OCI-LY7 (cell line): ENCODE data around the gene BAIAP2L1. TPM values are rescaled to one million over a fixed set of nuclear protein-coding genes. Genes with fewer than 3 reads are reported as not detected.

Experiments used
- BruUV-seq: library from RNA; stranded (reverse); fragments of 400-500 nt; replicated peaks from 2 replicates; lab custom pipeline; 2021; lab: Mats Ljungman, UMichigan
- CTCF ChIA-PET: fragments of 300-600 bp; sonication (Branson Sonifier 250); formaldehyde crosslinking; loops from one replicate; lab custom pipeline; 2022; ENCODE audit warnings: antibody characterized with exemption; ENCODE audit not compliant: unreplicated experiment; lab: Charles Lee
- POLR2A ChIA-PET: fragments of 300-600 bp; sonication (Branson Sonifier 250); formaldehyde crosslinking; loops from one replicate; lab custom pipeline; 2022; ENCODE audit warnings: antibody characterized with exemption; lab: Charles Lee
- DNase-seq: peaks from one replicate; pipeline ENCODE4 v3.0.0-alpha.2; 2015; ENCODE audit warnings: low spot score
- H2AFZ ChIP-seq: fragments of 200-600 bp; sonication (generic), shearing (Covaris generic); 2 replicates; pipeline ENCODE4 v1.6.1; 2014; ENCODE audit warnings: mild to moderate bottlenecking, antibody characterized with exemption, low read length, moderate library complexity
- H3K27ac ChIP-seq: fragments of 200-600 bp; sonication (generic); 2 replicates; pipeline ENCODE4 v1.5.1; 2014; ENCODE audit warnings: mixed run types, low read depth, mild to moderate bottlenecking, moderate library complexity, low read length, inconsistent platforms; ENCODE audit not compliant: poor library complexity, severe bottlenecking
- H3K36me3 ChIP-seq: fragments of 200-600 bp; sonication (generic); 2 replicates; pipeline ENCODE4 v1.6.1; 2014; ENCODE audit warnings: mild to moderate bottlenecking, antibody characterized with exemption, low read length, moderate library complexity, mixed read lengths; ENCODE audit not compliant: insufficient read depth
- H3K4me1 ChIP-seq: fragments of 200-600 bp; sonication (generic); 2 replicates; pipeline ENCODE4 v1.5.1; 2014; ENCODE audit warnings: mild to moderate bottlenecking, low read length; ENCODE audit not compliant: insufficient read depth, poor library complexity, severe bottlenecking
- H3K4me2 ChIP-seq: fragments of 200-600 bp; sonication (generic); 2 replicates; pipeline ENCODE4 v1.6.1; 2014; ENCODE audit warnings: mild to moderate bottlenecking, low read length
- H3K4me3 ChIP-seq: fragments of 200-600 bp; sonication (generic); 2 replicates; pipeline ENCODE4 v1.5.1; 2014; ENCODE audit warnings: mild to moderate bottlenecking, low read depth, low read length; ENCODE audit not compliant: poor library complexity, severe bottlenecking
- H3K79me2 ChIP-seq: fragments of 200-600 bp; sonication (generic); 2 replicates; pipeline ENCODE4 v1.6.1; 2016; ENCODE audit warnings: low read depth, mild to moderate bottlenecking, low read length, moderate library complexity, mixed read lengths; ENCODE audit not compliant: insufficient read depth
- H3K9me2 ChIP-seq: fragments of 200-600 bp; sonication (generic); 2 replicates; pipeline ENCODE4 v1.6.1; 2016; ENCODE audit warnings: mild to moderate bottlenecking, low read length, mixed read lengths; ENCODE audit not compliant: insufficient read depth
- H3K9me3 ChIP-seq: fragments of 200-600 bp; sonication (generic); 2 replicates; pipeline ENCODE4 v1.6.1; 2014; ENCODE audit warnings: mild to moderate bottlenecking, mixed run types, low read length, mixed read lengths
- H4K20me1 ChIP-seq: fragments of 200-600 bp; sonication (generic); 2 replicates; pipeline ENCODE4 v1.6.1; 2014; ENCODE audit warnings: mild to moderate bottlenecking, antibody characterized with exemption, low read length, moderate library complexity, mixed read lengths; ENCODE audit not compliant: insufficient read depth
- EZH2phosphoT487 ChIP-seq: fragments of 200-600 bp; sonication (generic); IDR thresholded peaks from 2 replicates; pipeline ENCODE4 v1.6.1; 2018; ENCODE audit warnings: low read depth, borderline replicate concordance, mild to moderate bottlenecking, mixed run types, antibody characterized with exemption, low read length, moderate library complexity, mixed read lengths
- intact Hi-C: fragments of 100-400 bp; cut with micrococcal nuclease; formaldehyde crosslinking; loops from one replicate; pipeline ENCODE4 v1.10.0; 2022; ENCODE audit not compliant: unreplicated experiment
- total RNA-seq, 2 experiments: library from RNA; depleted of rRNA in 1 of 2; stranded (reverse); fragments of >200 nt in 1 of 2; shearing (Covaris generic) in 1 of 2; gene quantifications; 2 replicates each; pipeline ENCODE4 v1.2.3, GENCODE V29; 2014 to 2022
- TF ChIP-seq, protein P1 (sequence below): fragments of 200-600 bp; sonication (generic); conservative IDR thresholded peaks from 2 replicates; pipeline ENCODE4 v1.5.1; 2014; ENCODE audit warnings: mild to moderate bottlenecking, antibody characterized with exemption, low read length, moderate library complexity, mixed read lengths

The BAIAP2L1 gene
- total RNA-seq, 2 experiments from 2014 or later: not detected

DNA sequence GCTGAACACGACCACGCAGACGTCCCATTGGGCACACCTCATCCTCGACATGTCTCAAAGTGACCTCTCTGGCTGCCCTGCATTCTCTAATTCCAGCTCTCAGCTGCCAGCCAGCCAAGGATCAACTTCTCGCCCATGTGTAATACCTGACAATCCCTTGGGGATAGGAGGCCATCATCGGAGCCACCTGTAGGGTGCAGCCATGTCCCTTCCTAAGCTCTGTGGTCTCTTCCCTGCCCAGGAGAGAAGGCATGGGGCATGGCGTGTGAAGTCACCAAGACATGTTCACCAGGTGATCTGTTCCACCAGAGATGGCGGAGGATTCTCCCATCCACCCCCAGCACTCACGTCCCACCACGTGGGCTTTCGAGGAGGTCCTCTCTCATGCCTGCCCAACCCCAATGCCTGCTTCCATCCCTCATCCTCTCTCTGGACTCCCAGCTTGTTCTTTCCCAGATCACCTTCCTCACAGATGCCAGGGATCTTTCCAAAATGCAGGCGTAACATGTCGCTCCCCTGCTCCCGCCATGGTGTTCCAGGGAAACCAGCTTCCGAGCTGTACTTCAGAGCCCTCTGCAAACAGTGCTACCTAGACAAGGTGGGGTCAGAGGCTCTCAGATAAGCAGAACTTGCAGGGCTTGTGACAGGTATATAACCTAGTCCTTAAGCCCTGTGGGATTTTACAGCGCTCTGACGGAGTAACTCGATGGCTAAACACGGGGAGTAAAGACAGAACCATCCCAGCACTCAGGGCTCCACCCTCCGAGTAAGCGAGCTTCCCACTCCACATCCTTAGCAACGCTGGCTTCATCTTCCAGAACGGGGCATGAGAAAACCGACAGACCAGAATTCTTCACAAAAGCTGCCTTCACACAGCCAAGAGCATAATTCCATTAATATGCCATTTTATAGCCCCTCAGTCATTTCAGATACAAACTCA, 78.3 kb downstream of the BAIAP2L1 start:
- no peak overlapping the region for H3K27ac ChIP-seq
- H3K79me2 ChIP-seq: no peaks in the 10 kb centered on the region
- no peaks in the 10 kb centered on the region for H3K9me2 ChIP-seq
- no peak for DNase-seq
- no peaks in the 10 kb centered on the region for H4K20me1 ChIP-seq
- H3K4me1 ChIP-seq: no peaks in the 10 kb centered on the region
- intact Hi-C loops: no loop called here
- POLR2A ChIA-PET: no interaction called here
- TF ChIP-seq, protein P1, sequence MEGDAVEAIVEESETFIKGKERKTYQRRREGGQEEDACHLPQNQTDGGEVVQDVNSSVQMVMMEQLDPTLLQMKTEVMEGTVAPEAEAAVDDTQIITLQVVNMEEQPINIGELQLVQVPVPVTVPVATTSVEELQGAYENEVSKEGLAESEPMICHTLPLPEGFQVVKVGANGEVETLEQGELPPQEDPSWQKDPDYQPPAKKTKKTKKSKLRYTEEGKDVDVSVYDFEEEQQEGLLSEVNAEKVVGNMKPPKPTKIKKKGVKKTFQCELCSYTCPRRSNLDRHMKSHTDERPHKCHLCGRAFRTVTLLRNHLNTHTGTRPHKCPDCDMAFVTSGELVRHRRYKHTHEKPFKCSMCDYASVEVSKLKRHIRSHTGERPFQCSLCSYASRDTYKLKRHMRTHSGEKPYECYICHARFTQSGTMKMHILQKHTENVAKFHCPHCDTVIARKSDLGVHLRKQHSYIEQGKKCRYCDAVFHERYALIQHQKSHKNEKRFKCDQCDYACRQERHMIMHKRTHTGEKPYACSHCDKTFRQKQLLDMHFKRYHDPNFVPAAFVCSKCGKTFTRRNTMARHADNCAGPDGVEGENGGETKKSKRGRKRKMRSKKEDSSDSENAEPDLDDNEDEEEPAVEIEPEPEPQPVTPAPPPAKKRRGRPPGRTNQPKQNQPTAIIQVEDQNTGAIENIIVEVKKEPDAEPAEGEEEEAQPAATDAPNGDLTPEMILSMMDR: no peak
- TF ChIP-seq EZH2phosphoT487: no peak
- no peaks in the 10 kb centered on the region for H3K9me3 ChIP-seq
- CTCF ChIA-PET: no interaction called here
- no peak overlapping the region for H2AFZ ChIP-seq
- H3K4me3 ChIP-seq: no peak overlapping the region
- BruUV-seq: no TSS peak
- no peak overlapping the region for H3K4me2 ChIP-seq
- H3K36me3 ChIP-seq: no peaks in the 10 kb centered on the region

DNA sequence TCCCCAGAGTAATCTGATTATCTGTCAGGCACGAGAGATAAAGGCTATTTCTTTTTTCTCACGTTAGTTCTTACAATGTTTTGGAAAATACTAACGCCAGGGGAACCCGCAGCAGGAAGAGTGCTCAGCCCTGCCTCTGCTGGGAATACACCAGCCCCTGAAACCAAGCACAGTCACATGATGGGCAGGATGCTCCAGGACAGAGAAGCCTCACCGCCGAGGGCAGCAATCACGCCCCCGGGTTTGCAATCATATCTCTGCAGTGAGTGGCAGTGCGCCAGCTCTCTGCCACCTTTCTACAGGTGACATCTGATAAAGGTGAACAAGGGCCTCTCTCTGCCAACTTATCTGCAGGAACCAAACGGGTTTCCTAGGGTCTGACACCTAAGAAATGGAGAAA, 79.6 kb downstream of the BAIAP2L1 start:
- no peaks in the 10 kb centered on the region for H3K4me1 ChIP-seq
- H3K4me2 ChIP-seq: no peak overlapping the region
- H3K36me3 ChIP-seq: no peaks in the 10 kb centered on the region
- H3K9me3 ChIP-seq: peaks cover 4% of the 10 kb centered on the region; the same call in 1 of the 2 replicates
- no peaks in the 10 kb centered on the region for H3K9me2 ChIP-seq
- H4K20me1 ChIP-seq: no peaks in the 10 kb centered on the region
- BruUV-seq: no TSS peak
- H2AFZ ChIP-seq: no peak overlapping the region
- no peak for TF ChIP-seq EZH2phosphoT487
- TF ChIP-seq, protein P1: no peak
- no peak overlapping the region for H3K4me3 ChIP-seq
- no peak overlapping the region for H3K27ac ChIP-seq
- CTCF ChIA-PET: no interaction called here
- intact Hi-C loops: no loop called here
- H3K79me2 ChIP-seq: no peaks in the 10 kb centered on the region
- DNase-seq: no peak
- POLR2A ChIA-PET: interaction anchor here (0.6 kb wide), 1 partner anchor 71 kb away, joined by 3 read pairs; no protein-coding TSS in a partner anchor

DNA sequence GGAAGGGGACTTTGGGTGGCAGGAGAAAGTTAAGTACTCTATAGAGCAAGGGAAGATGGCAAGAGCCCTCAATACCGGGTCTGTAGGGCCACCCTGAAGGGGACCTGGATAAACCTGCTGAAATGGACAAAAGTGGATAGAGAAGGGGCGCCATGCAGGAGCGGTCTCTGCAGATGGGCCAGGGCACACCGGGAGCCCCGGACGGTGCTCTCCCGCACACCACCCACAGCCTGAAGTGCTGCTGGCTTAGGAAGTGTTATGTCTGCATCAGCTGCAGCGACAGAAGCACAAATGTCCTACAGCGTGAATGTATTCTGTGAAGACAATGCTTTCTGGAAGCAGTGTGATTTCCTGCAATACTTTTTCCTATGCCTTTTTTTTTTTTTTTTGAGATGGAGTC, 81.7 kb downstream of the BAIAP2L1 start:
- Histone ChIP-seq H3K9me2 (no peaks in the 10 kb centered on the region), H3K9me3 (peaks cover 11% of the 10 kb centered on the region; the same call in 1 of the 2 replicates), H4K20me1 (no peaks in the 10 kb centered on the region), H3K36me3 (no peaks in the 10 kb centered on the region), H3K79me2 (no peaks in the 10 kb centered on the region), H2AFZ (no peak overlapping the region), H3K4me1 (peaks cover 11% of the 10 kb centered on the region), H3K4me2 (no peak overlapping the region), H3K4me3 (no peak overlapping the region), H3K27ac (no peak overlapping the region)
- no peak for TF ChIP-seq EZH2phosphoT487
- TF ChIP-seq, protein P1: no peak
- CTCF ChIA-PET: no interaction called here
- intact Hi-C loops: loop anchor here (10.0 kb wide), 1 partner anchor 556 kb away; the partner anchor contains the start of genes TMEM130 and TRRAP
- BruUV-seq: no TSS peak
- POLR2A ChIA-PET: interaction anchor here (0.8 kb wide), 1 partner anchor 21 kb away, joined by 3 read pairs; no protein-coding TSS in a partner anchor
- no peak for DNase-seq
